Lung (tissue), 12 donors: ENCODE measurements around the gene SHC3. TPM values are rescaled to one million over a fixed set of nuclear protein-coding genes. Genes with fewer than 3 reads are reported as not detected.

Experiments
- ATAC-seq: fragments of 200-7000 bp; cut with Tn5 transposase; one replicate; pipeline ENCODE4 v1.9.1; 2020; ENCODE audit warnings: moderate number of reproducible peaks; ENCODE audit not compliant: insufficient read depth, low FRiP score
- DNase-seq, 3 donors: peaks; one replicate each; pipeline ENCODE4 v3.0.0-alpha.2; 2013 to 2017
- H3K27ac ChIP-seq, 2 donors: one replicate each; pipeline ENCODE4 v1.5.1; 2013; ENCODE audit warnings: mild to moderate bottlenecking in 2 of 2, moderate library complexity in 2 of 2, control low read depth in 1 of 2, inconsistent platforms in 1 of 2, low read depth in 1 of 2, low read length in 1 of 2
- H3K27me3 ChIP-seq, 3 donors: one replicate each; pipeline ENCODE4 v1.5.1; 2013; ENCODE audit warnings: low read length in 2 of 3; ENCODE audit not compliant: control insufficient read depth in 3 of 3, insufficient read depth in 3 of 3
- H3K36me3 ChIP-seq, 4 donors: one replicate each; pipeline ENCODE4 v1.5.1; 2013; ENCODE audit warnings: low read length in 4 of 4, mild to moderate bottlenecking in 1 of 4, moderate library complexity in 1 of 4; ENCODE audit not compliant: control insufficient read depth in 4 of 4, insufficient read depth in 4 of 4
- H3K4me1 ChIP-seq, 5 donors: one replicate each; pipeline ENCODE4 v1.5.1; 2013; ENCODE audit warnings: low read length in 5 of 5, mild to moderate bottlenecking in 2 of 5, moderate library complexity in 1 of 5; ENCODE audit not compliant: control insufficient read depth in 5 of 5, insufficient read depth in 5 of 5
- H3K4me3 ChIP-seq: one replicate; pipeline ENCODE4 v1.5.1; 2013; ENCODE audit warnings: mild to moderate bottlenecking, control low read depth, moderate library complexity
- H3K9ac ChIP-seq, 2 donors: one replicate each; pipeline ENCODE4 v1.5.1; 2013; ENCODE audit warnings: low read length in 2 of 2, control low read depth in 1 of 2; ENCODE audit not compliant: insufficient read depth in 1 of 2
- H3K9me3 ChIP-seq, 4 donors: one replicate each; pipeline ENCODE4 v1.5.1; 2013; ENCODE audit warnings: low read length in 3 of 4, mild to moderate bottlenecking in 1 of 4, moderate library complexity in 1 of 4; ENCODE audit not compliant: control insufficient read depth in 4 of 4, insufficient read depth in 3 of 4
- CTCF ChIP-seq: IDR thresholded peaks from 2 replicates; pipeline ENCODE4 v1.5.1; 2012; ENCODE audit warnings: mild to moderate bottlenecking; ENCODE audit errors: control extremely low read depth, extremely low read depth
- WGBS, 2 donors: extraction: QIAGEN DNeasy Blood & Tissue Kit; methylation state at CpG; one replicate each; pipeline ENCODE4 v1.1.7; 2013; 5-methylcytosine and 5-hydroxymethylcytosine counted together
- polyA plus RNA-seq, 2 donors: library from polyadenylated mRNA; stranded (reverse); fragments of 200-250 nt; gene quantifications; one replicate each; pipeline ENCODE4 v1.2.1, GENCODE V29; 2013
- total RNA-seq, 2 donors: library from RNA; depleted of rRNA in 1 of 2; stranded (reverse); fragments of >200 nt in 1 of 2; gene quantifications; one replicate each; pipeline ENCODE4 v1.2.1, GENCODE V29; 2014 to 2021
- donor health status: control.
- donor health status: control.
- donor health status: Bipolar disorder and iron deficiency.
- donor health status: healthy.
- donor health status: DM: yes; HTN: yes; CAD: no.

The SHC3 gene
- total and polyA plus RNA-seq, 4 donors, result 1.8 to 19.2 (median 4.0) TPM

- H3K9ac ChIP-seq, result no peak overlapping the region
- H3K27ac ChIP-seq, result no peak overlapping the region
- H3K27me3 ChIP-seq, result no peaks in the 10 kb centered on the region
- DNase-seq (no peak), ATAC-seq (no peak)
- peaks cover 0 to 3% (median 0%) of the 10 kb centered on the region in 4 donors for H3K36me3 ChIP-seq
- H3K4me3 ChIP-seq, result no peak overlapping the region
- TF ChIP-seq CTCF, result no peak
- 89 to 91% methylated on average over 4 of the region's 4 CpGs for WGBS, 2 donors
- peaks cover 0 to 3% (median 1%) of the 10 kb centered on the region in 4 donors for H3K9me3 ChIP-seq
- H3K4me1 ChIP-seq, result peaks cover 0 to 18% (median 0%) of the 10 kb centered on the region in 5 donors
Measured at GRCh38 chr9:88972401-88972800, 206.2 kb downstream of the SHC3 start.

- no peaks in the 10 kb centered on the region for H3K27me3 ChIP-seq
- WGBS, 2 donors, result 88 to 90% methylated on average over 23 of the region's 23 CpGs
- H3K9me3 ChIP-seq, result peaks cover 0 to 3% (median 1%) of the 10 kb centered on the region in 4 donors
- TF ChIP-seq CTCF, result no peak
- H3K4me3 ChIP-seq, result no peak overlapping the region
- peaks cover 0 to 18% (median 0%) of the 10 kb centered on the region in 5 donors for H3K4me1 ChIP-seq
- no peak overlapping the region for H3K9ac ChIP-seq
- H3K36me3 ChIP-seq, result peaks cover 0 to 3% (median 0%) of the 10 kb centered on the region in 4 donors
- ATAC-seq (no peak), DNase-seq (peak in 1 of 3 donors; percentile 3)
- no peak overlapping the region for H3K27ac ChIP-seq
Measured at GRCh38 chr9:88971131-88971960, 207.3 kb downstream of the SHC3 start.

GRCh38 chr9:88969646-88970373 is 208.8 kb downstream of the SHC3 start:
- WGBS, 2 donors, result 71 to 80% methylated on average over 8 of the region's 8 CpGs
- ATAC-seq, result no peak
- no peak overlapping the region for H3K4me3 ChIP-seq

More at GRCh38 chr9:88969646-88970373, 208.8 kb downstream of the SHC3 start:
- H3K36me3 ChIP-seq, result peaks cover 0 to 3% (median 0%) of the 10 kb centered on the region in 4 donors
- no peaks in the 10 kb centered on the region for H3K27me3 ChIP-seq
- DNase-seq, result no peak
- no peak for TF ChIP-seq CTCF
- peaks cover 0 to 3% (median 1%) of the 10 kb centered on the region in 4 donors for H3K9me3 ChIP-seq
- H3K9ac ChIP-seq, result no peak overlapping the region
- H3K27ac ChIP-seq, result no peak overlapping the region
- peaks cover 0 to 11% (median 0%) of the 10 kb centered on the region in 5 donors for H3K4me1 ChIP-seq
